Endothelial cell of umbilical vein (primary cell): ENCODE results near the gene LGALS14. TPM values are rescaled to one million over a fixed set of nuclear protein-coding genes. Genes with fewer than 3 reads are reported as not detected.

ENCODE experiments used
- BruUV-seq: library from RNA; stranded (reverse); fragments of 400-500 nt; replicated peaks from 2 replicates; lab custom pipeline; 2021; lab: Mats Ljungman, UMichigan
- CTCF ChIA-PET: fragments of 300-600, 350-600 bp; sonication (Branson Sonifier 250); formaldehyde crosslinking; loops from one replicate; lab custom pipeline; 2021; ENCODE audit warnings: antibody characterized with exemption, inconsistent platforms; lab: Charles Lee
- POLR2A ChIA-PET: fragments of 300-600, 350-600 bp; sonication (Branson Sonifier 250); formaldehyde crosslinking; loops from one replicate; lab custom pipeline; 2021; ENCODE audit warnings: antibody characterized with exemption, inconsistent platforms; lab: Charles Lee
- DNase-seq: peaks from one replicate; pipeline ENCODE4 v3.0.0-alpha.2; 2011; ENCODE audit warnings: low read depth, low spot score
- FAIRE-seq: peaks from 2 replicates; lab custom pipeline; 2011; peaks lifted over from hg19 to GRCh38; lab: Jason Lieb, UNC
- H2AFZ ChIP-seq: 2 replicates; pipeline ENCODE4 v1.6.0; 2012; ENCODE audit warnings: low read depth, low read length, control low read depth, inconsistent platforms
- H3K27ac ChIP-seq: 2 replicates; pipeline ENCODE4 v1.5.1; 2011; ENCODE audit warnings: low read depth, mild to moderate bottlenecking, control low read depth, low read length, moderate library complexity; ENCODE audit not compliant: insufficient read depth
- H3K27me3 ChIP-seq, 2 experiments: 2 replicates each; pipeline versions ENCODE4 v1.6.0 to v1.6.1; 2011; ENCODE audit warnings: low read length in 2 of 2, mixed read lengths in 1 of 2; ENCODE audit not compliant: control insufficient read depth in 2 of 2, insufficient read depth in 2 of 2
- H3K36me3 ChIP-seq, 2 experiments: 2 replicates in 1 of 2; 3 replicates in 1 of 2; pipeline ENCODE4 v1.5.1; 2011; ENCODE audit warnings: low read length in 2 of 2, mild to moderate bottlenecking in 1 of 2, moderate library complexity in 1 of 2; ENCODE audit not compliant: control insufficient read depth in 2 of 2, insufficient read depth in 2 of 2; ENCODE audit errors: extremely low read depth in 1 of 2
- H3K4me1 ChIP-seq: 3 replicates; pipeline ENCODE4 v1.5.1; 2011; ENCODE audit warnings: mild to moderate bottlenecking, low read length; ENCODE audit not compliant: control insufficient read depth, insufficient read depth; ENCODE audit errors: extremely low read depth
- H3K4me2 ChIP-seq: 2 replicates; pipeline ENCODE4 v1.6.1; 2011; ENCODE audit warnings: low read length, control low read depth, mixed read lengths; ENCODE audit not compliant: insufficient read depth
- H3K4me3 ChIP-seq, 3 experiments: fragments of 200-600 bp in 1 of 3; sonication (generic), shearing (Covaris generic) in 1 of 3; replicated peaks in 1 of 3; 2 replicates each; pipeline ENCODE4 v1.5.1; 2011 to 2016; ENCODE audit warnings: control low read depth in 3 of 3, low read length in 3 of 3, mild to moderate bottlenecking in 2 of 3, inconsistent platforms in 1 of 3, low read depth in 1 of 3, moderate library complexity in 1 of 3; ENCODE audit not compliant: insufficient read depth in 1 of 3
- H3K79me2 ChIP-seq: 2 replicates; pipeline ENCODE4 v1.6.0; 2012; ENCODE audit warnings: low read length, inconsistent platforms; ENCODE audit not compliant: control insufficient read depth, insufficient read depth
- H3K9ac ChIP-seq: replicated peaks from 2 replicates; pipeline ENCODE3; 2011; ENCODE audit warnings: low read length, control low read depth; ENCODE audit not compliant: insufficient read depth; ENCODE audit errors: extremely low read depth
- H3K9me1 ChIP-seq: replicated peaks from 3 replicates; pipeline ENCODE4 v1.6.0; 2011; ENCODE audit warnings: mild to moderate bottlenecking, low read length; ENCODE audit not compliant: control insufficient read depth, insufficient read depth; ENCODE audit errors: extremely low read depth
- H3K9me3 ChIP-seq: replicated peaks from 2 replicates; pipeline ENCODE4 v1.5.1; 2012; ENCODE audit warnings: low read length, inconsistent platforms; ENCODE audit not compliant: control insufficient read depth, insufficient read depth
- H4K20me1 ChIP-seq: replicated peaks from 2 replicates; pipeline ENCODE3; 2011; ENCODE audit warnings: mild to moderate bottlenecking, low read length; ENCODE audit not compliant: control insufficient read depth, insufficient read depth; ENCODE audit errors: extremely low read depth
- EZH2 ChIP-seq: IDR thresholded peaks from 2 replicates; pipeline ENCODE4 v1.6.1; 2012; ENCODE audit warnings: borderline replicate concordance, low read depth, mild to moderate bottlenecking, moderate library complexity, low read length, inconsistent platforms; ENCODE audit not compliant: severe bottlenecking
- GATA2 ChIP-seq: IDR thresholded peaks from 2 replicates; pipeline ENCODE4 v1.7.0; 2011; ENCODE audit warnings: low read depth, mild to moderate bottlenecking, moderate library complexity, mixed read lengths, low read length; ENCODE audit not compliant: insufficient read length, insufficient read depth
- JUN ChIP-seq: IDR thresholded peaks from 2 replicates; pipeline ENCODE4 v1.6.1; 2011; ENCODE audit warnings: borderline replicate concordance, low read depth; ENCODE audit not compliant: insufficient read length, insufficient read depth
- MYC ChIP-seq: IDR thresholded peaks from one replicate; pipeline ENCODE4 v1.6.1; 2011; ENCODE audit warnings: mild to moderate bottlenecking, low read depth, low read length
- POLR2AphosphoS5 ChIP-seq: IDR thresholded peaks from 2 replicates; pipeline ENCODE4 v1.6.1; 2012; ENCODE audit warnings: low read depth, mild to moderate bottlenecking, control low read depth, low read length, moderate library complexity; ENCODE audit not compliant: insufficient read depth
- dilution Hi-C: fragments of 300-500 bp; cut with MboI; formaldehyde crosslinking; loops from one replicate; pipeline ENCODE4 v1.15.0; 2019; ENCODE audit warnings: low sequenced_read_pairs; ENCODE audit not compliant: extremely low pct_ligation_motif_present
- intact Hi-C: fragments of 100-400 bp; cut with micrococcal nuclease; formaldehyde crosslinking; loops from one replicate; pipeline ENCODE4 v1.10.0; 2022
- polyA plus RNA-seq, 4 experiments: library from polyadenylated mRNA; depleted of rRNA in 3 of 4; stranded (reverse) in 3 of 4; unstranded in 1 of 4; fragments of >200 nt; gene quantifications; 2 replicates each; pipeline versions ENCODE4 v1.2.1 to v1.2.3, GENCODE V29; 2011 to 2012; ENCODE audit warnings: missing spikeins in 1 of 4
- total RNA-seq: library from RNA; stranded (reverse); gene quantifications from 2 replicates; pipeline ENCODE4 v1.2.3, GENCODE V29; 2021
- TF ChIP-seq, protein P1 (sequence below), 2 donors: IDR thresholded peaks; 1 replicate in 1 of 2; 2 replicates in 1 of 2; pipeline ENCODE4 v1.5.1; 2011; ENCODE audit warnings: low read length in 2 of 2, mild to moderate bottlenecking in 2 of 2, moderate library complexity in 2 of 2, control low read depth in 1 of 2, inconsistent platforms in 1 of 2, low read depth in 1 of 2; ENCODE audit not compliant: insufficient read depth in 1 of 2; ENCODE audit errors: extremely low read depth in 1 of 2

Gene LGALS14
- total and polyA plus RNA-seq, 2 donors (not counting 3 experiments of a cell fraction or from before 2014, with no cell fraction given), result not detected

DNA sequence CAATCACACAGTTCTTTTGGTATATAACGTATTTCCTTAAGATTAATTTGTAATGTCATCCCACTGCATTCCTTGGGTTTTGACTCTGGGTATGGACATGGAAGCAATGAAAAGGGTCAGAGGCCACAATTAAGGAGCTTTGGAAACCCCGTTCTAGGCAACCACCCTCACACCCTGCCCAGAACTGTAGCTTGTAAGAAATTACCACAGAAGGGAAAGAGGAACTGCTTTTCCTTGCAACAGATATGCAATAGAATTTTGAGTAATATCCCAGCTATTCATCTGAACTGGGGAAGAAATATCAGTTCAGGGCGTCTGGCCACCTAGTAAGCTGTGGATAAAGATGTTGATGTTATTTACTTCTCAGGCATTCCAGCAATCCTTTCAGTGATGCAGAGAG is 34.5 kb downstream of the LGALS14 start:
- POLR2A ChIA-PET, result no interaction called here
- intact Hi-C loops (no loop called here), dilution Hi-C loops (no loop called here)
- Histone ChIP-seq H3K4me2 (no peak overlapping the region), H3K9me1 (no peaks in the 10 kb centered on the region), H3K9ac (no peak overlapping the region), H3K4me1 (no peaks in the 10 kb centered on the region), H3K4me3 (no peak overlapping the region), H3K79me2 (no peaks in the 10 kb centered on the region), H4K20me1 (no peaks in the 10 kb centered on the region), H3K27me3 (peaks cover 0 to 3% of the 10 kb centered on the region in 2 experiments), H3K27ac (no peak overlapping the region), H2AFZ (no peak overlapping the region), H3K9me3 (no peaks in the 10 kb centered on the region), H3K36me3 (no peaks in the 10 kb centered on the region)
- BruUV-seq, result no TSS peak
- no peak for FAIRE-seq
- no peak for DNase-seq
- TF ChIP-seq POLR2AphosphoS5 (no peak), JUN (no peak), GATA2 (no peak), EZH2 (no peak), MYC (no peak)
- TF ChIP-seq, protein P1, sequence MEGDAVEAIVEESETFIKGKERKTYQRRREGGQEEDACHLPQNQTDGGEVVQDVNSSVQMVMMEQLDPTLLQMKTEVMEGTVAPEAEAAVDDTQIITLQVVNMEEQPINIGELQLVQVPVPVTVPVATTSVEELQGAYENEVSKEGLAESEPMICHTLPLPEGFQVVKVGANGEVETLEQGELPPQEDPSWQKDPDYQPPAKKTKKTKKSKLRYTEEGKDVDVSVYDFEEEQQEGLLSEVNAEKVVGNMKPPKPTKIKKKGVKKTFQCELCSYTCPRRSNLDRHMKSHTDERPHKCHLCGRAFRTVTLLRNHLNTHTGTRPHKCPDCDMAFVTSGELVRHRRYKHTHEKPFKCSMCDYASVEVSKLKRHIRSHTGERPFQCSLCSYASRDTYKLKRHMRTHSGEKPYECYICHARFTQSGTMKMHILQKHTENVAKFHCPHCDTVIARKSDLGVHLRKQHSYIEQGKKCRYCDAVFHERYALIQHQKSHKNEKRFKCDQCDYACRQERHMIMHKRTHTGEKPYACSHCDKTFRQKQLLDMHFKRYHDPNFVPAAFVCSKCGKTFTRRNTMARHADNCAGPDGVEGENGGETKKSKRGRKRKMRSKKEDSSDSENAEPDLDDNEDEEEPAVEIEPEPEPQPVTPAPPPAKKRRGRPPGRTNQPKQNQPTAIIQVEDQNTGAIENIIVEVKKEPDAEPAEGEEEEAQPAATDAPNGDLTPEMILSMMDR (IDR thresholded peaks at IDR 0.05; ENCODE audit: extremely low read depth in 1 of 2, insufficient read depth in 1 of 2, low read depth in 1 of 2, low read length in 2 of 2), result no peak
- CTCF ChIA-PET, result no interaction called here

DNA sequence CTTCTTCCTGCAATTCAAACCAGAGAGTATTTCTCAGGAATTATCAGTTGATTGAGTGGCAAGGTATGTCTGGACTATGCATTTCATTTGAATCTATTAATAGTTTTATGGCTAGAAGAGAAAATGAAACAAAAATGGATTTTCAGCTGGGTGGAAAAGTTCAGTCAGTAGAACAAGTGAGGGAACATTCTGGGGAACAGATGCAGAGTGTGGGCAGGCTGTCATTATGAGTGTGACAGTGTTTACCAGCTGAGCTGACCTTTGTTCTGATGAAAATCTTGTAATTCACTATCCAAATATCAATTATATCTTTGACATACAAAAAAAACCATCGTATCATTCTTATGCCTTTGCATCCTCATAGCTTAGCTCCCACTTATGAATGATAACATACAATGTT is 36.1 kb downstream of the LGALS14 start:
- no peak for FAIRE-seq
- Histone ChIP-seq H3K79me2 (no peaks in the 10 kb centered on the region), H3K4me2 (no peak overlapping the region), H3K27ac (no peak overlapping the region), H3K27me3 (peaks cover 0 to 3% of the 10 kb centered on the region in 2 experiments), H3K9me3 (no peaks in the 10 kb centered on the region), H4K20me1 (no peaks in the 10 kb centered on the region), H3K36me3 (no peaks in the 10 kb centered on the region), H3K9ac (no peak overlapping the region), H2AFZ (no peak overlapping the region), H3K4me1 (no peaks in the 10 kb centered on the region), H3K9me1 (no peaks in the 10 kb centered on the region), H3K4me3 (no peak overlapping the region)
- no peak for TF ChIP-seq JUN
- TF ChIP-seq MYC, result no peak
- dilution Hi-C loops, result no loop called here
- ChIA-PET CTCF (no interaction called here), POLR2A (no interaction called here)
- no TSS peak for BruUV-seq
- DNase-seq, result no peak
- intact Hi-C loops, result no loop called here
